Mucosa of rectum (tissue), 2 donors: ENCODE data around the gene NATD1.

ENCODE experiments used
- H3K27ac ChIP-seq, 2 donors: one replicate each; pipeline ENCODE4 v1.7.0; 2013; ENCODE audit warnings: inconsistent platforms in 2 of 2, low read depth in 2 of 2, low read length in 2 of 2
- H3K27me3 ChIP-seq, 2 donors: one replicate each; pipeline ENCODE4 v1.7.0; 2013; ENCODE audit warnings: low read length in 2 of 2; ENCODE audit not compliant: control insufficient read depth in 2 of 2, insufficient read depth in 2 of 2
- H3K36me3 ChIP-seq, 2 donors: one replicate each; pipeline ENCODE4 v1.7.0; 2013; ENCODE audit warnings: low read length in 2 of 2; ENCODE audit not compliant: control insufficient read depth in 2 of 2, insufficient read depth in 2 of 2
- H3K4me1 ChIP-seq, 2 donors: one replicate each; pipeline ENCODE4 v1.7.0; 2013; ENCODE audit warnings: low read length in 2 of 2, mild to moderate bottlenecking in 1 of 2; ENCODE audit not compliant: control insufficient read depth in 2 of 2, insufficient read depth in 2 of 2
- H3K4me3 ChIP-seq, 2 donors: one replicate each; pipeline ENCODE4 v1.7.0; 2013; ENCODE audit warnings: low read length in 2 of 2
- H3K9ac ChIP-seq, 2 donors: one replicate each; pipeline ENCODE4 v1.7.0; 2013; ENCODE audit warnings: low read length in 2 of 2, low read depth in 1 of 2, mild to moderate bottlenecking in 1 of 2
- H3K9me3 ChIP-seq, 2 donors: one replicate each; pipeline ENCODE4 v1.7.0; 2013; ENCODE audit warnings: low read length in 2 of 2; ENCODE audit not compliant: control insufficient read depth in 2 of 2
- donor health status: healthy.
- donor health status: Normal muscosa, but diverticular disease.

Gene NATD1

DNA sequence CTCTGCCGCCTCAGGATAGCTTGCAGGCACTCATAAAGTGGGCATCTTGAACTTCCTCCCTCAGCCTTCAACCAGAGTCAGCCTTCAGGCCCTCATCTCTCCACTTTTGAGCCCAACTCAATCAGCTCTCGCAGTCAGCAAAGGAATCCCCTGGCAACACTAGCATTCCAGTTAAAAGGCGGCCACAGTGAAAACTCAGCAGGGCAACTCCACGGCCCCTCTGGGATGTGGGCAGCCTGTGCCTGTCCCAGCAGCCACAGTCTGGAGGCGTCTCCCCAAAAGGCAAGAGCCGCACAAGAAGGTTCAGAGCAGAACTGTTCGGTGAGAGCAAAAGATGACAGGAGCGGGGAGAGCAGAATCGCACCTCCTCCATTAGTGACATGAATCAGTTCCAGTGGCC, 48.3 kb downstream of the NATD1 start:
- Histone ChIP-seq H3K27ac (no peak overlapping the region), H3K9ac (no peak overlapping the region)

DNA sequence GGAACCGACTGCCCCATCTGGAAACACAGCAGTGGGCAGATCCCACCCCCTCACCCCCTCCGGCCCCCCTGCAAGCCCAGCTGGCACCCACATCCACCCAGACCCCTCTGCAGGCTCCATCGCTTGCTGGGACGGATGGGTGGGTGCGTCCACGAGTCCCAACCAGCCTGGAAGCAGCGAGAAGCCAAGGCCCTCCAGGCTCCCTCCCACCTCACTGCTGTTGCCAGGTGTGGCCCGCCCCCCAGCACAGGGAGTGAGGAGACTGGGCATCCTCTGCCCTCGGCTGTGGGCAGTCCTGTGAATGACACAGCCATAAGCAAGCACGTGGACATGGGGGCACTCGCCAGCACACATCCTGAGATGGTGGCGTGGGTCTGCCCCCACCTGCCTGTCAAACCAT, 50.7 kb downstream of the NATD1 start:
- no peak overlapping the region for H3K4me3 ChIP-seq
- H3K9me3 ChIP-seq = no peaks in the 10 kb centered on the region
- H3K4me1 ChIP-seq = peaks cover 0 to 3% of the 10 kb centered on the region in 2 donors
- no peaks in the 10 kb centered on the region for H3K27me3 ChIP-seq
- peaks cover 14 to 27% of the 10 kb centered on the region in 2 donors for H3K36me3 ChIP-seq
- no peak overlapping the region for H3K9ac ChIP-seq
- no peak overlapping the region for H3K27ac ChIP-seq

More for the DNA sequence above, 48.3 kb downstream of the NATD1 start:
- Histone ChIP-seq H3K27me3 (no peaks in the 10 kb centered on the region), H3K4me3 (no peak overlapping the region), H3K9me3 (no peaks in the 10 kb centered on the region), H3K4me1 (peaks cover 12 to 13% of the 10 kb centered on the region in 2 donors), H3K36me3 (peaks cover 8 to 25% of the 10 kb centered on the region in 2 donors)

DNA sequence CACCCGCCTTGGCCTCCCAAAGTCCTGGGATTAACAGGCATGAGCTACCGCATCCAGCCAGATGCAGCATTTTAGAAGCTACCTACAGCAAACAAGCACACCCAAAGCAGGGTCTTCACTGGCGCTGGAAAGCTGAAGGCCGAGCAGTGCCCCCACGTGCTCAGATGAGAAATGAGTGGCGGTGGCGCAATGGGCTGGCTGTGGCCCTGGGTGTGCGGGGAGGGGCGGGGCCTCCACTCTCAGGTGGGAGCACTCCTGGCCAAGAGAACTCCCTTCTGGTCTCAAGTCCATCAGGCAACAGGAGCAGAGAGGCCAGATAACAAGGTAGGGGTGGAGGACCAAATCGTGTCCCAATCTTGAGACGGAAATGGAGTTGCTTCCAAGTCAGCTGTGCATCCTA, 51.3 kb downstream of the NATD1 start:
- H3K36me3 ChIP-seq = peaks cover 20 to 31% of the 10 kb centered on the region in 2 donors
- no peak overlapping the region for H3K4me3 ChIP-seq
- no peaks in the 10 kb centered on the region for H3K27me3 ChIP-seq
- H3K27ac ChIP-seq = no peak overlapping the region
- H3K4me1 ChIP-seq = peaks cover 0 to 3% of the 10 kb centered on the region in 2 donors
- H3K9ac ChIP-seq = no peak overlapping the region
- H3K9me3 ChIP-seq = no peaks in the 10 kb centered on the region

GRCh38 chr17:21201298-21201595, 52.0 kb downstream of the NATD1 start:
- no peak overlapping the region for H3K9ac ChIP-seq
- no peak overlapping the region for H3K4me3 ChIP-seq

GRCh38 chr17:21200590-21201297, 52.5 kb downstream of the NATD1 start:
- Histone ChIP-seq H3K4me1 (peaks cover 0 to 3% of the 10 kb centered on the region in 2 donors), H3K27me3 (no peaks in the 10 kb centered on the region), H3K36me3 (peaks cover 21 to 31% of the 10 kb centered on the region in 2 donors), H3K4me3 (no peak overlapping the region), H3K27ac (no peak overlapping the region), H3K9me3 (no peaks in the 10 kb centered on the region), H3K9ac (no peak overlapping the region)

More at GRCh38 chr17:21201298-21201595, 52.0 kb downstream of the NATD1 start:
- H3K27me3 ChIP-seq = no peaks in the 10 kb centered on the region
- H3K9me3 ChIP-seq = no peaks in the 10 kb centered on the region
- peaks cover 0 to 3% of the 10 kb centered on the region in 2 donors for H3K4me1 ChIP-seq
- peaks cover 21 to 33% of the 10 kb centered on the region in 2 donors for H3K36me3 ChIP-seq
- H3K27ac ChIP-seq = no peak overlapping the region

- Histone ChIP-seq H3K4me1 (peaks cover 0 to under 1% of the 10 kb centered on the region in 2 donors), H3K9me3 (no peaks in the 10 kb centered on the region), H3K27ac (no peak overlapping the region), H3K27me3 (no peaks in the 10 kb centered on the region), H3K9ac (no peak overlapping the region), H3K36me3 (peaks cover 21 to 29% of the 10 kb centered on the region in 2 donors), H3K4me3 (no peak overlapping the region)
Observed at GRCh38 chr17:21199856-21200255, 53.4 kb downstream of the NATD1 start.

DNA sequence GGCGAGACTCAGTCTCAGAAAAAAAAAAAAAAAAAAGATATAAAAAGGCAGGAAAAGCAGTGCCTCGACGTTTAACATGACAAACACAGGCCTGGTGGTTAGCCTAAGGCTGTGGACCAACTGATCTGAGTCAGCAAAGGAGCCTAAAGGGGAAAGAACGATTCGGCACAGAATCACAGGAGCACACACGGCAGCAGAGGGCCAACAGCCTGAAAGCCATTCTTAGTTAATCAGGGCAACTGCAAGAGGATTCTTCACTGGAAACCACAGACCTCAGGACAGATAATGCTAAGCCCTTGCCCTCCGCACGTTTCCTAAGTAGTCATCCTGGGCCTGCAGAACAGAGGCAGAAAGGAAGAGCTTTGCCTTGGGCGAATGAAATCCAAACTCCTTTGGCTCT, 53.9 kb downstream of the NATD1 start:
- Histone ChIP-seq H3K27me3 (no peaks in the 10 kb centered on the region), H3K9ac (no peak overlapping the region), H3K9me3 (no peaks in the 10 kb centered on the region), H3K4me1 (peaks cover 0 to 1% of the 10 kb centered on the region in 2 donors), H3K36me3 (peaks cover 21 to 29% of the 10 kb centered on the region in 2 donors), H3K27ac (no peak overlapping the region), H3K4me3 (no peak overlapping the region)

DNA sequence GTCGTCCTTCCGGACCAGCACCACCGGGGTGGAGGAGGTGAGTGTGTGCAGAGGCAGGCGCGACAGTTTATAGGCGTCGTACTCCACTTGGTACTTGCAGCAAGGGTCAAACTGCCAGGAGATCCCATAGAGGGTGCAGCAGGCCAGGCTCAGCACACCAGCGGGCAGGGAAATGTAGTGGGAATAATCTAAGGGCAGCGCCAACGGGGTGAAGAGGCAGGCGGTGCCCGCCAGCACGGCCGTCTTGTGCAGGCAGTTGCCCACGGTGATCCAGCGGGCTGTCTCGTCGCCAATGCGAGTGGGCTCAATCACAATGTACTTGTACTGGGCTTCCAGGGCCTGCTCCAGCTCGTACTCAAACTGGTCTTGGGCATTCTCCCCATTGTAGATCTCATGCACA, 54.8 kb downstream of the NATD1 start:
- Histone ChIP-seq H3K27ac (no peak overlapping the region), H3K9ac (no peak overlapping the region), H3K4me3 (no peak overlapping the region), H3K36me3 (peaks cover 21 to 29% of the 10 kb centered on the region in 2 donors), H3K9me3 (no peaks in the 10 kb centered on the region), H3K4me1 (peaks cover 0 to 2% of the 10 kb centered on the region in 2 donors), H3K27me3 (no peaks in the 10 kb centered on the region)

DNA sequence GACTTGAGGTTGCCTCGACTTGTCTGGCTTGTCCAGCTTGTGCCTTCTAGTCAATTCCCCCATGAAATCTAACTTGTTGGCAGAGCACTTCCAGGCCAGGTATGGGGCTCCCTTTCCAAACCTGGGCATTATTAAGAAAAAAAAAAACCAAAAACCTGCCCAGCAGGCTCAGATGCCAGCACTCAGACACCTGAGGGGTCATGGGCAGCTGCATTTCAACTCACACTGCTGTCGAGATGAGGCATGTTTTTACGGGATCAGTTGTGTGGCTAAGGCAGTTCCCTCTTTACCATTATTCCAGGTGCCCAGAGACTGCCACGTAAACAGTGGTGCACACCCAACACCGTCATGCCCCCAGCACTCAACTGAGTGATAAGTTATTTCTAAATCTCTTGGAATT, 57.1 kb downstream of the NATD1 start:
- no peaks in the 10 kb centered on the region for H3K9me3 ChIP-seq
- H3K4me1 ChIP-seq = peaks cover 0 to 2% of the 10 kb centered on the region in 2 donors
- H3K36me3 ChIP-seq = peaks cover 21 to 30% of the 10 kb centered on the region in 2 donors
- no peak overlapping the region for H3K27ac ChIP-seq
- H3K27me3 ChIP-seq = no peaks in the 10 kb centered on the region
- no peak overlapping the region for H3K9ac ChIP-seq
- no peak overlapping the region for H3K4me3 ChIP-seq

DNA sequence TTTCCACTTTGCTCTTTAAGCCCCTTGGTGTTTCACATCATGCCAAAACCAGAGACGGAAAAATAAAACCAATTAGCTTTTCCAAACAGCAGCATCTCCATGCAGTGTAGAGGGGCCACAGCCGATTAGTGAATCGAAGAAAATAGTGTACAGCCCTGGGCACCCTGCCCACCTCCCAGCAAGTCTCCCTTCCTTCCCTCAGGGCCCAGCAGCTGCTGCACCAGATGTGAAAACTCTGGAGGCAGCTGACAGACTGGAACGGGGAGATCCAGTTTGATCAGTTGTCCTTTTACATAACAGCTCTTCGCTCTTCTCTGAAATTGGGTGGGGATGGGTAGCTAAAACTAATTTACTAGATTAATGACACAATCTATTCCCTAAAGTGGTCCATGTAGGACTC, 58.5 kb downstream of the NATD1 start:
- peaks cover 0 to 2% of the 10 kb centered on the region in 2 donors for H3K4me1 ChIP-seq
- peaks cover 16 to 37% of the 10 kb centered on the region in 2 donors for H3K36me3 ChIP-seq
- H3K4me3 ChIP-seq = no peak overlapping the region
- peak overlapping the region in 1 of 2 donors; percentile 8 for H3K27ac ChIP-seq
- H3K27me3 ChIP-seq = no peaks in the 10 kb centered on the region
- H3K9ac ChIP-seq = no peak overlapping the region
- H3K9me3 ChIP-seq = no peaks in the 10 kb centered on the region
